ENCODE data around the gene GRK7.

GRK7 gene

GRCh38 chr3:141735176-141735575 lies 28.0 kb upstream of the GRK7 start:
- Histone ChIP-seq H3K79me2 (ENCODE audit: control insufficient read depth, insufficient read depth, low read length, unreplicated experiment) (peaks cover 20% of the 10 kb centered on the region), H3K4me3 (ENCODE audit: low read depth, low read length) (no peak overlapping the region), H2AFZ (ENCODE audit: low read length, unreplicated experiment) (peak overlapping the region; percentile 23)

GRCh38 chr3:141735770-141736465 lies 27.3 kb upstream of the GRK7 start:
- H3K27me3 ChIP-seq (ENCODE audit: insufficient read depth, low read length), result no peaks in the 10 kb centered on the region
- H3K79me2 ChIP-seq (ENCODE audit: control insufficient read depth, insufficient read depth, low read length, unreplicated experiment), result peaks cover 28% of the 10 kb centered on the region
- no peak overlapping the region for H2AFZ ChIP-seq (ENCODE audit: low read length, unreplicated experiment)
- H3K4me1 ChIP-seq (ENCODE audit: control insufficient read depth, insufficient read depth, low read length, unreplicated experiment), result peaks cover 17% of the 10 kb centered on the region
- H3K4me3 ChIP-seq (ENCODE audit: low read depth, low read length), result no peak overlapping the region
- no peaks in the 10 kb centered on the region for H3K36me3 ChIP-seq (ENCODE audit: insufficient read depth, low read length)
- no peak overlapping the region for H3K27ac ChIP-seq (ENCODE audit: low read depth, low read length)

More at GRCh38 chr3:141735176-141735575, 28.0 kb upstream of the GRK7 start:
- Histone ChIP-seq H3K27ac (ENCODE audit: low read depth, low read length) (no peak overlapping the region), H3K4me1 (ENCODE audit: control insufficient read depth, insufficient read depth, low read length, unreplicated experiment) (peaks cover 9% of the 10 kb centered on the region), H3K27me3 (ENCODE audit: insufficient read depth, low read length) (no peaks in the 10 kb centered on the region), H3K36me3 (ENCODE audit: insufficient read depth, low read length) (no peaks in the 10 kb centered on the region)

GRCh38 chr3:141737093-141737492 lies 26.1 kb upstream of the GRK7 start:
- peak overlapping the region; percentile 34 for H2AFZ ChIP-seq (ENCODE audit: low read length, unreplicated experiment)
- no peaks in the 10 kb centered on the region for H3K36me3 ChIP-seq (ENCODE audit: insufficient read depth, low read length)
- peaks cover 40% of the 10 kb centered on the region for H3K79me2 ChIP-seq (ENCODE audit: control insufficient read depth, insufficient read depth, low read length, unreplicated experiment)
- H3K27me3 ChIP-seq (ENCODE audit: insufficient read depth, low read length), result no peaks in the 10 kb centered on the region
- no peak overlapping the region for H3K27ac ChIP-seq (ENCODE audit: low read depth, low read length)
- H3K4me3 ChIP-seq (ENCODE audit: low read depth, low read length), result no peak overlapping the region
- H3K4me1 ChIP-seq (ENCODE audit: control insufficient read depth, insufficient read depth, low read length, unreplicated experiment), result peaks cover 22% of the 10 kb centered on the region

- no peaks in the 10 kb centered on the region for H3K36me3 ChIP-seq (ENCODE audit: insufficient read depth, low read length)
- H3K79me2 ChIP-seq (ENCODE audit: control insufficient read depth, insufficient read depth, low read length, unreplicated experiment), result peaks cover 44% of the 10 kb centered on the region
- H2AFZ ChIP-seq (ENCODE audit: low read length, unreplicated experiment), result peak overlapping the region; percentile 91
- no peaks in the 10 kb centered on the region for H3K27me3 ChIP-seq (ENCODE audit: insufficient read depth, low read length)
- H3K4me1 ChIP-seq (ENCODE audit: control insufficient read depth, insufficient read depth, low read length, unreplicated experiment), result peaks cover 22% of the 10 kb centered on the region
- H3K4me3 ChIP-seq (ENCODE audit: low read depth, low read length), result peak overlapping the region; percentile 93
- peak overlapping the region; percentile 45; the same call in 1 of the 2 replicates for H3K27ac ChIP-seq (ENCODE audit: low read depth, low read length)
Measured at GRCh38 chr3:141737678-141738021, 25.6 kb upstream of the GRK7 start.

GRCh38 chr3:141738022-141738890 lies 25.0 kb upstream of the GRK7 start, which contains the start of gene RNF7:
Gene RNF7, plus strand, starts transcription at chr3:141738298. Its CDS starts 44 bp downstream, at chr3:141738342.
- H2AFZ ChIP-seq (ENCODE audit: low read length, unreplicated experiment), result peak within 1 kb of the TSS; percentile 98
- peak within 1 kb of the TSS; percentile 81 for H3K27ac ChIP-seq (ENCODE audit: low read depth, low read length)
- H3K4me3 ChIP-seq (ENCODE audit: low read depth, low read length), result peak within 1 kb of the TSS; percentile 93
- no peaks in the 10 kb centered on the region for H3K27me3 ChIP-seq (ENCODE audit: insufficient read depth, low read length)
- H3K36me3 ChIP-seq (ENCODE audit: insufficient read depth, low read length), result no peaks in the 10 kb centered on the region
- H3K4me1 ChIP-seq (ENCODE audit: control insufficient read depth, insufficient read depth, low read length, unreplicated experiment), result peaks cover 25% of the 10 kb centered on the region
- H3K79me2 ChIP-seq (ENCODE audit: control insufficient read depth, insufficient read depth, low read length, unreplicated experiment), result peaks cover 50% of the 10 kb centered on the region

- H3K4me3 ChIP-seq (ENCODE audit: low read depth, low read length), result peak overlapping the region; percentile 93
- H3K4me1 ChIP-seq (ENCODE audit: control insufficient read depth, insufficient read depth, low read length, unreplicated experiment), result peaks cover 28% of the 10 kb centered on the region
- H2AFZ ChIP-seq (ENCODE audit: low read length, unreplicated experiment), result peak overlapping the region; percentile 98
- peaks cover 57% of the 10 kb centered on the region for H3K79me2 ChIP-seq (ENCODE audit: control insufficient read depth, insufficient read depth, low read length, unreplicated experiment)
- no peaks in the 10 kb centered on the region for H3K27me3 ChIP-seq (ENCODE audit: insufficient read depth, low read length)
- H3K36me3 ChIP-seq (ENCODE audit: insufficient read depth, low read length), result no peaks in the 10 kb centered on the region; the same call in 1 of the 2 replicates
- H3K27ac ChIP-seq (ENCODE audit: low read depth, low read length), result peak overlapping the region; percentile 81
Measured at GRCh38 chr3:141738891-141739363, 24.3 kb upstream of the GRK7 start.

- no peaks in the 10 kb centered on the region for H3K27me3 ChIP-seq (ENCODE audit: insufficient read depth, low read length)
- H3K79me2 ChIP-seq (ENCODE audit: control insufficient read depth, insufficient read depth, low read length, unreplicated experiment), result peaks cover 65% of the 10 kb centered on the region
- peak overlapping the region; percentile 81 for H3K27ac ChIP-seq (ENCODE audit: low read depth, low read length)
- no peak overlapping the region for H2AFZ ChIP-seq (ENCODE audit: low read length, unreplicated experiment)
- H3K4me3 ChIP-seq (ENCODE audit: low read depth, low read length), result peak overlapping the region; percentile 93
- H3K36me3 ChIP-seq (ENCODE audit: insufficient read depth, low read length), result peaks cover 3% of the 10 kb centered on the region; the same call in 1 of the 2 replicates
- H3K4me1 ChIP-seq (ENCODE audit: control insufficient read depth, insufficient read depth, low read length, unreplicated experiment), result peaks cover 28% of the 10 kb centered on the region
Measured at GRCh38 chr3:141739731-141740130, 23.5 kb upstream of the GRK7 start.

- peak overlapping the region; percentile 93 for H3K4me3 ChIP-seq (ENCODE audit: low read depth, low read length)
- peaks cover 28% of the 10 kb centered on the region for H3K4me1 ChIP-seq (ENCODE audit: control insufficient read depth, insufficient read depth, low read length, unreplicated experiment)
- peaks cover 71% of the 10 kb centered on the region for H3K79me2 ChIP-seq (ENCODE audit: control insufficient read depth, insufficient read depth, low read length, unreplicated experiment)
- H3K27me3 ChIP-seq (ENCODE audit: insufficient read depth, low read length), result no peaks in the 10 kb centered on the region
- peaks cover 8% of the 10 kb centered on the region for H3K36me3 ChIP-seq (ENCODE audit: insufficient read depth, low read length)
- no peak overlapping the region for H3K27ac ChIP-seq (ENCODE audit: low read depth, low read length)
- H2AFZ ChIP-seq (ENCODE audit: low read length, unreplicated experiment), result no peak overlapping the region
Measured at GRCh38 chr3:141740349-141740748, 22.9 kb upstream of the GRK7 start.

- no peak overlapping the region for H3K4me3 ChIP-seq (ENCODE audit: low read depth, low read length)
- no peaks in the 10 kb centered on the region for H3K27me3 ChIP-seq (ENCODE audit: insufficient read depth, low read length)
- peaks cover 28% of the 10 kb centered on the region for H3K4me1 ChIP-seq (ENCODE audit: control insufficient read depth, insufficient read depth, low read length, unreplicated experiment)
- peaks cover 26% of the 10 kb centered on the region for H3K36me3 ChIP-seq (ENCODE audit: insufficient read depth, low read length)
- H2AFZ ChIP-seq (ENCODE audit: low read length, unreplicated experiment), result no peak overlapping the region
- H3K27ac ChIP-seq (ENCODE audit: low read depth, low read length), result no peak overlapping the region
- peaks cover 70% of the 10 kb centered on the region for H3K79me2 ChIP-seq (ENCODE audit: control insufficient read depth, insufficient read depth, low read length, unreplicated experiment)
Measured at GRCh38 chr3:141743305-141743704, 19.9 kb upstream of the GRK7 start.

GRCh38 chr3:141746962-141747361 lies 16.2 kb upstream of the GRK7 start:
- Histone ChIP-seq H2AFZ (ENCODE audit: low read length, unreplicated experiment) (no peak overlapping the region), H3K27me3 (ENCODE audit: insufficient read depth, low read length) (no peaks in the 10 kb centered on the region), H3K4me1 (ENCODE audit: control insufficient read depth, insufficient read depth, low read length, unreplicated experiment) (peaks cover 7% of the 10 kb centered on the region), H3K4me3 (ENCODE audit: low read depth, low read length) (no peak overlapping the region), H3K79me2 (ENCODE audit: control insufficient read depth, insufficient read depth, low read length, unreplicated experiment) (peaks cover 34% of the 10 kb centered on the region), H3K27ac (ENCODE audit: low read depth, low read length) (no peak overlapping the region), H3K36me3 (ENCODE audit: insufficient read depth, low read length) (peaks cover 26% of the 10 kb centered on the region)

Measured in ACC112 (cell line).